GM18520 (cell line): Measurements from ENCODE around the gene DYNC1LI1.
"Not testable (repeated sequence)": the region's sequence is repeated elsewhere in the genome, so short reads cannot be mapped to it uniquely, and the experiment has no call there.

Experiments
- ATAC-seq: cut with Tn5 transposase; IDR thresholded peaks from one replicate; pipeline ENCODE4 v1.9.1; 2021; ENCODE audit not compliant: unreplicated experiment

The DYNC1LI1 gene

DNA sequence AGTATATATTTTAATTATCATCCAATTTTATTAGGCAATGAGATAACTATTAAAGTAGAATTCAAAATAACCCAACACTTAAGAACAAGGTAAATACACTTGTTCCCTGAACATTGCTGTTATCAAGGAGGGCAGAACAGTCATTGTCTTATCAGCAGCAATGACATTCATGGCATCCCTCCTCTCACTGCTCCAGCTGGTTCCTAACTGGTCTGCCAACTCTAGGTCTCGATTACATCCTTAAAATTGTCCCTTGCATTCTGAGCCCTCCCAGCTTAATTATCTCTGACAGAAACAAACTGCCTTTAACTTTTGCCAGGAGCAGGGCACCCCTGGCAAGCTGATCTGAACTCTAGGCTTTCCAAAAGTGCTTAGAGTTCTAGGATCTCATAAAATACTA, 14.0 kb upstream of the DYNC1LI1 start:
- ATAC-seq, result no peak

DNA sequence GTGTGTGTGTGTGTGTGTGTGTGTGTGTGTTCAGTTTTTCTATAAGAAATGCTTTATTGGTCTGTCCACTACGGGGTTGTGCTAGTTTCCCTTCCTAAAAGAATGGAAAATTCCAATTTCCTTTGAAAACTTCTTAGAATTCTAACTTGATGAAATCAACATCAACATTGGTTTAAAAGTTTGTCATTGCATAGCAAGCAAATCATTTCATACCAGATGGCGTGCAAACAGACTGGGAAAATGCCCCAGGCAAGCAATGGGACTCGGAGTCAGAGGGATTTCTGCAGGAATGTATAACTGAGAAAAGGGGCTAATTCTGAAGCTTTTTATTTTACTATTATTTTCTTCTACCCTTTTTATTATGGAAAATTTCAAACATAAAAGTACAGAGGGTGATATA, 13.1 kb upstream of the DYNC1LI1 start:
- no peak for ATAC-seq

DNA sequence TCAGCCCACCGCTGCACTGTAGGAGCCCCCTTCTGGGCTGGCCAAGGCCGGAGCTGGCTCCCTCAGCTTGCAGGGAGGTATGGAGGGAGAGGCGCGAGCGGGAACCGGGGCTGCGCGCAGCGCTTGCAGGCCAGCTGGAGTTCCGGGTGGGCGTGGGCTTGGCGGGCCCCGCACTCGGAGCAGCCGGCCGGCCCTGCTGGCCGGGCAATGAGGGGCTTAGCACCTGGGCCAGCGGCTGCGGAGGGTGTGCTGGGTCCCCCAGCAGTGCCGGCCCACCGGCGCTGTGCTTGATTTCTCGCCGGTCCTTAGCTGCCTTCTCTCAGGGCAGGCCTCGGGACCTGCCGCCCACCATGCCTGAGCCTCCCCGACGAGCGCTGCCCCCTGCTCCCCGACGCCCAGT, 8.0 kb upstream of the DYNC1LI1 start:
- ATAC-seq, result not testable (repeated sequence)

DNA sequence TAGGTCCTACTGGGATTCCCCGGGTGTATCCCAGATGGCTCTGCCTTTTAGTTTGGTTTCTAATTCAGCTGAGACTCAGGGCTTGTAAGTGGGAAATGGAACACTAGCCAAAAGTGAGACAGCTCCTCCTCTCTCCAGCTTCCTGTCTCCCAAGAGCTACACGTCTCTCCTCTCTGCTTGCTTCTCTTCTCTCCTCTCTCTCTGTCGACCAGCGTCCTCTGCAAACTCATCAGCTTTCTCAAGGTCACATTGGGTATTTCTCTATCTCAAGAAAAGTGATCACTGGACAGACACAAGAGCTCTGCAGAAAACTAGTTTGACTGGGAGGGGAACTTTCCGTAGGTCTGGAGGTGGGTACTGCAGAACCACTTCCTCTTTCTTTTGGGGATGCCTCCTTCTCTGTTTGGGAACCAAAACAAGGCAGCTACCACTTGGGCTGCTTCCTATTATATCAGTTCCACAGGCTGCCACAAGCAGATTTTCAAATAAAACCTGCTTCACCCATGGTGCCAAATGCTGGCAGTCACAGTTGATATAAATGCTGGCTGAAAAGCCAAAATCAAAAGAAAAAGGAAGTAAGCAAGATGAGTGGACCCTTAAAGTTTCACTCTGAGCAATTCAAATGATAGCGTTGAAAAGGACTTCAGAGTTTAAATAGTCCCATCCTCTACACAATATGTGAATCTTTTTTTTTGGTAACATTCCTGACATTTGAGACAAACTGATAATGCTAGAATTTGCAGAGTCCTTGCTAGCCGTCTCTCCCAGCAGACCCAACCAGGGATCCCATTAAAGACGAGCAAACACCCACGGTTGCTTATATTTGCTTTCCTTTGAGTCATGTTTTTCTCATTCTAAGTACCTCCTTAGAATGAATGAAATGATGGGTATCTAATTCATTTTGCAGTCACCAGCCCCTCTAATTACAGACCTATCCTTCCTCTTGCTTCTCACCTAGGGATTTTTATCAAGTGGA, 7.2 kb upstream of the DYNC1LI1 start:
- peak; percentile 93 for ATAC-seq

DNA sequence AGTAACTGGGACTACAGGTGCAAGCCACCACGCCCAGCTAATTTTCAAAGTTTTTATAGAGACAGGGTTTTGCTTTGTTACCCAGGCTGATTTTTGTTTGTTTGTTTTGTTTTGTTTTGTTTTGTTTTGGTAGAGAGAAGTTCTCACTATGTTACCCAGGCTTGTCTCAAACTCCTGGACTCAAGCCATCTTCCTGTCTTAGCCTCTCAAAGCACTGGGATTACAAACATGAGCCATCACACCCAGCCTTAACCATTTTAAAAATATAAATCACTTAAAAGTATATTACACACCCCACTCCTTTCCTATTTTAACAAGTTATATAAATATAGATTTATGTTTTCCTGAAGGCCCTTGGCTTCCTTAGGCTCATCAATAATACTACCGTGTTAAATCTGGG, 6.5 kb upstream of the DYNC1LI1 start:
- no peak for ATAC-seq

DNA sequence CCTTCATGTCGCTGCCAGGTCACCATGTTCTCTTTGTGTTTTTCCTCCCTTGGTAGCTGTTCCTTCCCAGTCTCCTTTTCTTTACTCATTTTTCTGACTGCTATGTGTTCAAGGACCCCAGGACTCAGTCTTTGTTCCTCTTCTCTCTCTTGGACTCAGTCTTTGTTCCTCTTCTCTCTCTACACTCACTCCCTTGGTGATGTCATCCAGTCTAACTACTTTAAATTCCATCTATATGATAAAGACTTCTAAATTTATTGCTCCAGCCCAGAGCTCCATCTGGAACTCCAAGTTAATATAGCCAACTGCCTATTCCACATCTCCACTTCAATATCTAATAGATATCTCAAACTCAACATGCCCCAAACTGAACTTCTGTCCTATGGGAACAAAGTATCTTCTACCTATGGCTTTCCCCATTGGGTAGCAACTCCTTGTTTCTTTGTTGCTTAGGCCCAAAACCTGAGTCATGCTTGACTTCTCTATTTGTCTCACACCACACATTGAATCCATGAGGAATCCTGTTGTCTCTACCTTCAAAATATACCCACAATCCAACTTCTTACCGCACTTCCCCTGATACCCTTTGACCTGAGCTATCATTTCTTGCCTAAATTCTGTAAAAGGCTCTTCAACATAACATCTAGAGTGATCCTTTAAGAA, 4.9 kb upstream of the DYNC1LI1 start:
- no peak for ATAC-seq

DNA sequence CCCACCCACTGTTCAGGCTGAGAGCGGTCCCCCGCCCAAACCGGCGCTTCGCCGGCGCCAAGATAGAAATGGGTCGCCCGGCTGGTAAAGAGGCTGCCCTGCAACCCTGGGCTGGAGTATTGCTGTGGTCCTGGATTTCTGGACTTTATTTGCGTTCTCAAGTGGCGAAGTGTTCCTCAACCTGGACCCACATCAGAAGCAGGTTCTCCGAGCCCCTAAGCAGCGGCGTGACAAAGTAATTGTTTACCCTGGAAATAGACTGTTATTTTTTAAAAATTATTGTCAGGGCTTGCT, 481 bp upstream of the DYNC1LI1 start:
- ATAC-seq, result no peak

DNA sequence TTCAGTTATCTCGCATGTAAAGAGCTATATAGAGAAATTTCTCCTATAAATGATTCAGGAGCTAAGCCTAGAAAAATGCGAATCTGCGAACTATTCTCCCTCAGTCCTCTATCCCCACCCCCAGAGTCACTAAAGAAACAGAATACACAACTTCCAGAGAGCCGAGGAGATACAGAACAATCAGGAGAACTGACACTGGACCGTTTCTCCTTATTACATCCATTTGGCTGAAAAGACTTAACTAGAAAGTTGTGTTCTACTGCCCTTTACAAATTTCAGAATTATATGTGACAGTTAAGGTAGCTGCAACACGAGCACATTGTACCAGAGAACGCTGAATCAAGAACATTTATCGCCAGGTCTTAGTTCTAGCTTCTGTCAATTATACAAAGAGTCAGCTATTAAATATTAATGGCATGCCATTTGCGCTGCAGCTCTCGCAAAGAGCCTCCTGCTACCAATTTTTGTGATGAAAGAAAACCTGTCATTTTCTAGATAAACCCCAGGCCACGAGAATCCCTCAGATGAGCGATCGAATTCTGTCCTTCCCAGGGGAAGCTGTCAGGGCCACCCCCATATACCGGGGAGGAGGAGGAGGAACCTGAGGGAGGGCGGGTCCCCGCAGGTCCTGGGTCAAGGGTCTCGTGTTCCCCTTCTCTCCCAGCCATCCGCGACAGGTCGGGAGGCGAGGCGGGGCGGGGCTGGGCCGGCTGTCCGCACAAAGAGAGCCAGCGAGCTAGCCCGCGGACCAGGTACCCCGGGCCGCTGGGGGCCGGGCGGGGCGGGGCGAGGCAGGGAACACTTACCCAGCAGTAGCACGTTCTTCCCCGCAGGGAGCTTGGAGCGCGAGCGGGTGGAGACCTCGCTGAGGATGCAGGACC, 878 bp downstream of the DYNC1LI1 start:
- peak; percentile 30 for ATAC-seq

DNA sequence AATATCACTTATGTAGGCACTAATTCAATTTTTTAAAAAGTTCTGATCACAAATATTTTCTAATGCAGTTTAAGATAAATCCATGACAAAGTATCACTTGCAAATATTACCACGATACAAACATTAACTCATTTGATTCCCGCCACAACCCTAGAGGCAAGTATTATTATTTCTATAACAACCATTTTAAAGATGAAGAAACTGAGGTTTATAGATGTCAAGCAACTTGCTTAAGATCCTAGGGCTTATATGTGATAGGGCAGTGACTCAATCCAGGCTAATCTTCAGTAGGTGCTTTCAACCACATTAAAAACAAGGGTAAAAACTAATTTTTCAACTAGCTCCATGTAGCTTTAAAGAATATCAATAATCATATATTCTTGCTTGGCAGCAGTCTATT, 1.7 kb downstream of the DYNC1LI1 start:
- no peak for ATAC-seq

DNA sequence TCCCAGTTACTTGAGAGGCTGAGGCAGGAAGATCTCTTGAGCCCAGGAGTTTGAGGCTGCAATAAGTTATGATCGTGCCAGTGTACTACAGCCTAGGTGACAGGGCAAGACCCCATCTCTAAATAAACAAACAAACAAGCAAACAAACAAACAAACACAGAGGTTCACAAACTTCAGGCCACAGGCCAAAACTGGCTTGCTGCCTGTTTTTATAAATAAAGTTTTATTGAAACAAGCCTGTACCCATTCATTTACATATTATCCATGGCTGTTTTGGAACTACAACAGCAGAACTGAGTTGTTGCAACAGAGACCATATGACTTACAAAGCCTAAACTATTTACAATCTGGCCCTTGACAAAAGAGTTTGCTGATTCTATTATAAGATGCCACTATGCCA, 6.5 kb downstream of the DYNC1LI1 start:
- no peak for ATAC-seq

DNA sequence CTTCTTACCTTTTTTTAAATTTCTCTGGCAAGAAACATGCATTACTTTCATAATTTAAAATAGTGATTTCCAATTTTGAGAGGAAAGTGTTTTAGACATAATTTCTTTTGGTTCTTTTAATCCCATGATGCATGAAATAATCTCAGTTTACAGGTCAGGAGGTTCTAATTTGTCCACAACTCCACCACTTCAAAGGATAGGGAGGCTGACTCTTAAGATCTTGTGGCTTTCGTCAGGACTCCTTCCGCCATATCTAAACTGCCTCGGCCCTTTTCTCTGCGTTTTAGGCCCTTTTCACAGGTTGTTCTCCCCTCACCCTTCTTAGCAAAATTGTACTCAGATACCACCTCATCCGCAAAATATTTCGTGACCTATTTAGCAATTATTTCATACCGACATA, 8.0 kb downstream of the DYNC1LI1 start:
- no peak for ATAC-seq

DNA sequence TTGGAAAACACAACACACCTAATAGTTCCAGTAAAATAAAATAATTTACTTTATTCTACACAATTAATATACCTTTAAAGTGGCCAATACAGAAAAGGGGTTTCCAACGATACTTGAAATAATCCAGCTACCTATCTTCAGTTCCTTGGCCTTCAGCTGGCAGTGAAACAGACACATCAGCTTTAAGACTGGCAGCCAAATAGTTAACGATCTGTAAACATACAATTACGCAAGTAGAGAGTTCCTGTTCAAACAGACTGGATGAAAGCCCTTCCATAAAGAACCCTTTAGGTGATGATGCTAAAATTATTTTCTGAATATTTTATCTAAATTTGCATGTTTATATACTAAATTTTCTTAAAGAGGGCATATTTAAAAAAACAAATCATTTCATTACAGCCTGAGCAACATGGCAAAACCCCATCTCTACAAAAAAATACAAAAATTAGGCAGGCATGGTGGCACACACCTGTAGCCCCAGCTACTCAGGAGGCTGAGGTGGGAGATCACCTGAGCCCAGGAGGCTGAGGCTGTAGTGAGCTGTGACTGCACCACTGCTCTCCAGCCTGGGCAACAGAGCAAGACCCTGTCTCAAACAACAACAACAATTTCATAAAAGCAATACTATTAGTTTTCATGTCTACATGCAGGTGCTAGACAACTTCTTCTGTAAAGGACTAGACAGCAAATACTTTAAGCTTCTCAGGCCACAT, 12.9 kb downstream of the DYNC1LI1 start:
- ATAC-seq, result no peak

DNA sequence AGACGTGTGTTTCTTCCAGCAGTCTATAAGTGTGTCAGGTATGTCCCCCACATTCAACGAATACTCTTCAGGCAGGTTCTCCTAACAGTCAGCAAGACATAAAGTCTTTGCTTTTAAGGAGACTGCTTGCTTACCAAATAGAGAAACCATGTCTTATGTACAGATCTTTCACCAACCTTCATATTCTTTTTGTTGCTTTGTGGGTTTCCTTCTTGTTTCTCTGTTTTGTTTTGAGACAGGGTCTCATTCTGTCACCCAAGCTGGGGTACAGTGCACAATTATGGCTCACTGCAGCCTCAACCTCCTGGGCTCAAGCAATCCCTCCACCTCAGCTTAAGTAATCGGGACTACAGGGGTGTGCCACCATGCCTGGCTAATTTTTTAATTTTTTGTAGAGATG, 14.3 kb downstream of the DYNC1LI1 start:
- ATAC-seq, result no peak

DNA sequence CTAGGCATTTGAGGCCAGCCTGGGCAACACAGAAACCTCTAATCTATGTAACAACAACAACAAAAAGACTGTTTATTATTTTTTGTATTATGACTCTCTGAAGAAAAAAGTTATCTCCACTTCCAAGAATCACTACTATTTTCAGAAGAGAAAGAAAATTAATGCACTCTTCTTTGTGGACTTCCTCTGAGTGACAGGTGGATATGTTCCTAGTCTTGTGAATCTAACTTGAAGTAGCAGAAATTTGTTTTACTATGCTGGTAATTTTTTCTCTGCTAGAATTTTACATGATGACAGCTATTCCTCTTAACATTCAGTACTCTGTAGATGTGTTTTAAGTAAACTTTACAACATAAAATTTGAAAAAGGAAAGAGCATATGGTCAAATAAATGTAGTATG, 16.7 kb downstream of the DYNC1LI1 start:
- ATAC-seq, result no peak

DNA sequence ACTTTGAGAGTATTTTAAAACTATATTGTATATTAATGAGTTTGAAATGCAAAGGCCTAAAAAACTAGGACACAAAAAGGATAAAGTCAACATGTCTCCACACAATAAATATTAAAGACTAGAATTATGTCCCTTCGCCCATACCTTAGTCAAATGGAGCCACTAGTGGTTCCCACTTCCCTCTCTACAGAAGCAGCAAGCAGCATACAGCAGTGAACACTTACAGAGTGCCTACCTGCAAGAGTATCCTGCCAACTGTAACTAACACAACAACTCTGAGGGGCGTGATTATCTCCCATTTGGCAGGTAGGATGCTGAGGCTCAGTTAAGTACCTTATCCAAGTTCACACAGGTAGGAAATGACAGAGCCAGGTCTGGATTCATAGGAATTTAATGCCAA, 17.2 kb downstream of the DYNC1LI1 start:
- ATAC-seq, result no peak

DNA sequence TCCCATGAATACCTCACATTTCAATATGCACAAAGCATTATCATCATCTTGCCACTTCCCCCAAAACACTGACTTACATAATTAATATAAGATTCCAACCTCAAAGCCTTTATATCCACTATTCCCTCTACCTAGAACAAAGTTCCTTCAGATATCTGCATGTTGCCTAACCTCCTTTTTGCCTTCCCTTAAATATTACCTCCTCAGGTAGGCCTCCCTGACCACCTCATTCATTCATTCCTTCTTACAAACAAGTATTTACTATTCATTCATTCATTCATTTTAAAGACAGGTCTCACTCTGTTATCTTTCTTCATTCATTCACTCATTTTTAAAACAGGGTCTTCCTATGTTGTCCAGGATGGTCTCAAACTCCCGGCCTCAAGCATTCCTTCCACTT, 18.6 kb downstream of the DYNC1LI1 start:
- ATAC-seq, result no peak

DNA sequence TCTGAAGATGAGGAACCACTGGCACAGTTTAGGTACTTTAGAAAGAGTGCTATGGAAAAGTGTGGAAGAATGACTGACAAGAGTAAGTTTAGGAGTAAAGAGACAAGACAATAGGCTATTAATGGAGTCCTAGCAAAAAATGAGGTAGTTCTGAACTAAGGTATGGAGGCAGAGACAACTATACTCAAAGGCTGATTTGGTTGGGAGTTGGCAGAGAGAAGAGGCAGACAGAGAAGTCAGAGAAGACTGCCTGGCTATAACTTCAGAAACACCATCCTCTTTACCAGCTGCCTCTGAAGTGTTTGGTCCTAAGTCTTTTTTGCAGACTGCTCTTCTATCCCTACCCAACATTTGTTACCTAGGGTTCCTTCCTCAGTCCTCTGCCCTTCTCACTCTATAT, 19.2 kb downstream of the DYNC1LI1 start:
- ATAC-seq, result no peak

DNA sequence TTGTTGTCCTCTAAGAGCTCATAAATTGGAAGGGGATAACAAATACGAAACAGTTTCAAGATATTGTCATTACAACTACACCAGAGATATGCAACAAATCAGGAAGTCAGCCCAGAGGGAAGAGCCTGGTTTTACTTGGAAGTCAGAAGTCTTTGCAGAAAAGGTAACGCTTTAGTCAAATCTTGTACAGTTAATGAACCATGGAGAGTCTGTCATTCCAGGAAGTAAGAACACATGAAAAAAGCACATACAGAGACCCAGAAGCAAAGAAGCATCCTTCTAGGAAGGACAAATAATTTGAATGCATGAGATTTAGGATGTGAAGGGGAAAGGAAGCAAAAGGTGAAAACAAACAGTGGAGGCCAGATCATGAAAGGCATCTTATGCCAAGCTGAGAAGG, 19.6 kb downstream of the DYNC1LI1 start:
- ATAC-seq, result no peak

DNA sequence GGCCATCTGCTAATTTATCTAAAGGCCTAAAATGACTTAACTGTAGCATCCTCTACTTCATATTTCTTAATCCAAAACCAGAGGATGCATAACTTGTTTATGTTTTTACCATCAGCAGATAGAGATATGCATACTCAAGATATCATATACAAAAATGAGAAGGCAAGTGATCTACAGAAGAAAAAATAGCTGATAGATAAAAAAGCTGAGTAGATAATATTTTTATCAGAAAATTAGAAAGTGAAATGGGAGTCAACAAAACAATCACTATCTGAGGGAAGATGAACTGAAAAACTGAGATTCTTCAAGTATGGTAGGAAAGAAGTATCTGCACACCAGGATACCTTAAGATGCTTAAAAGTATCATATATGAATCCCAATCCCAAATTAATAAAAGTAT, 25.4 kb downstream of the DYNC1LI1 start:
- ATAC-seq, result no peak

DNA sequence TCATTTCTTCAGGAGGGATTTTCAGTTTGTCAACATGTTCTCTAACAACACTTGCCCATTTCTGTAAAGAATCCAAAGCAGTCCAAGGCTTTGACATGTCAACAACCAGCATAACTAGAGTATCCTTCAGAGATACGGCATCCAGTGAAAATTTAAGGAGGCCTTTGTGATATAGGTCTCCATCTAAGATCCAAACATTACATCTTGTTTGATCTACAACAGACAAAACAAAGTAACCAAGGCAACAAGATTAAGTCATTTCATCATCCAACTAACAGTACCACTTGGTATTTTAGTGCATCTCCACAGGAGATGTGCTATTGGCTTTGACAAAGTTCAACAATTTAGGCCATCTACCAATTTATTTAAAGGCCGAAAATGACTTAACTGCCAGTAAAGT, 25.8 kb downstream of the DYNC1LI1 start:
- ATAC-seq, result no peak

DNA sequence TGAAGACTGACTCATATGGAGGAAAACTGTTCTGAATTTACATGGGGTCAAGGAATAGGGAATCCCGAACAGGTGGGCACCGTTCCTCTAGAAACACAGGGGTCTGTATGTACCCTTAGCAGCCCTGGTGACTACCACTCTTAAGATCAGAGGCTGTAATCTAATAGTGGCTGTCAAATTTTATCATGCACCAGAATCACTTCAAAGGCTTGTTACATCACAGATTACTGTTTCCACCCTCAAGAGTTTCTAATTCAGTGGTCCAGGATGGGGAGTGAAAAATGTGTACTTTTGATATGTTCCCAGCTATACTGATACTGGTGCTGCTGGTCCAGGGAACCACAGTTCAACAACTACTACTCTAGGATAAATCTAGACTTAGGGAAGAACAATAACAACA, 27.9 kb downstream of the DYNC1LI1 start:
- no peak for ATAC-seq
